SK-N-SH treated with all-trans-retinoic acid at 6 μM for 48 hours (cell line): Measurements from ENCODE around the gene AASS.
"Not testable (repeated sequence)": the region's sequence is repeated elsewhere in the genome, so short reads cannot be mapped to it uniquely, and the experiment has no call there.

Experiments used
- ATAC-seq: fragments of 200-7000 bp; cut with Tn5 transposase; 3 replicates; pipeline ENCODE4 v1.9.1; 2020; ENCODE audit warnings: mild to moderate bottlenecking, moderate library complexity
- ARNTL ChIP-seq: fragments of 450-650 bp; formaldehyde crosslinking; IDR thresholded peaks from 2 replicates; pipeline ENCODE4 v1.5.0; 2020; ENCODE audit warnings: low read depth, mild to moderate bottlenecking, moderate library complexity, borderline replicate concordance
- BACH2 ChIP-seq: fragments of 250-450 bp; sonication (Bioruptor Pico); IDR thresholded peaks from 2 replicates; pipeline ENCODE4 v1.9.0; 2021; ENCODE audit warnings: mild to moderate bottlenecking, borderline replicate concordance
- CSDC2 ChIP-seq: fragments of 250-450 bp; sonication (Bioruptor Pico); IDR thresholded peaks from 2 replicates; pipeline ENCODE4 v1.5.0; 2020; ENCODE audit warnings: mild to moderate bottlenecking, moderate library complexity
- ESRRG ChIP-seq: fragments of 250-450 bp; sonication (Bioruptor Pico); IDR thresholded peaks from 2 replicates; pipeline ENCODE4 v1.6.1; 2021; ENCODE audit warnings: mild to moderate bottlenecking
- ISL1 ChIP-seq: fragments of 250-450 bp; sonication (Bioruptor Pico); IDR thresholded peaks from 2 replicates; pipeline ENCODE4 v2.1.2; 2022; ENCODE audit warnings: mild to moderate bottlenecking, moderate library complexity
- OSR1 ChIP-seq: fragments of 250-450 bp; sonication (Bioruptor Pico); IDR thresholded peaks from 2 replicates; pipeline ENCODE4 v1.8.0; 2022; ENCODE audit warnings: moderate library complexity, mild to moderate bottlenecking, inconsistent platforms
- PPARA ChIP-seq: fragments of 250-450 bp; sonication (Bioruptor Pico); IDR thresholded peaks from 2 replicates; pipeline ENCODE4 v1.5.0; 2020; ENCODE audit warnings: mild to moderate bottlenecking, borderline replicate concordance
- RARB ChIP-seq: fragments of 250-450 bp; sonication (Bioruptor Pico); IDR thresholded peaks from 2 replicates; pipeline ENCODE4 v1.8.0; 2021; ENCODE audit warnings: mild to moderate bottlenecking, moderate library complexity
- SNAI2 ChIP-seq: fragments of 250-450 bp; sonication (Bioruptor Pico); IDR thresholded peaks from 2 replicates; pipeline ENCODE4 v1.5.0; 2020; ENCODE audit warnings: mild to moderate bottlenecking, moderate library complexity
- ZC3H10 ChIP-seq: fragments of 250-450 bp; sonication (Bioruptor Pico); IDR thresholded peaks from 2 replicates; pipeline ENCODE4 v1.5.1; 2021; ENCODE audit warnings: mild to moderate bottlenecking, moderate library complexity
- ZFP3 ChIP-seq: fragments of 250-450 bp; sonication (Bioruptor Pico); IDR thresholded peaks from 2 replicates; pipeline ENCODE4 v1.5.0; 2020; ENCODE audit warnings: mild to moderate bottlenecking, moderate library complexity
- ZFP30 ChIP-seq: fragments of 450-650 bp; formaldehyde crosslinking; IDR thresholded peaks from 2 replicates; pipeline ENCODE4 v1.5.0; 2022; ENCODE audit warnings: mild to moderate bottlenecking, moderate library complexity
- ZNF565 ChIP-seq: fragments of 450-650 bp; formaldehyde crosslinking; conservative IDR thresholded peaks from 2 replicates; pipeline ENCODE4 v1.5.0; 2020; ENCODE audit warnings: low read depth, mild to moderate bottlenecking, moderate library complexity
- ZNF70 ChIP-seq: fragments of 450-650 bp; formaldehyde crosslinking; IDR thresholded peaks from 2 replicates; pipeline ENCODE4 v1.5.0; 2020; ENCODE audit warnings: mild to moderate bottlenecking, moderate library complexity
- ZNF8 ChIP-seq: fragments of 450-650 bp; formaldehyde crosslinking; IDR thresholded peaks from 2 replicates; pipeline ENCODE4 v1.5.0; 2020; ENCODE audit warnings: mild to moderate bottlenecking, moderate library complexity
- TF ChIP-seq, protein P1 (sequence below): fragments of 250-450 bp; sonication (Bioruptor Pico); IDR thresholded peaks from 2 replicates; pipeline ENCODE4 v1.5.1; 2021; ENCODE audit warnings: mild to moderate bottlenecking, moderate library complexity
- TF ChIP-seq, protein P2 (sequence below): fragments of 250-450 bp; sonication (Bioruptor Pico); IDR thresholded peaks from 2 replicates; pipeline ENCODE4 v1.5.1; 2020; ENCODE audit warnings: low read depth, mild to moderate bottlenecking, moderate library complexity
- TF ChIP-seq, protein P3 (sequence below): fragments of 250-450 bp; sonication (Bioruptor Pico); IDR thresholded peaks from 2 replicates; pipeline ENCODE4 v1.8.0; 2021; ENCODE audit warnings: low read depth, mild to moderate bottlenecking, moderate library complexity, borderline replicate concordance
- TF ChIP-seq, protein P4 (sequence below): fragments of 250-450 bp; sonication (Bioruptor Pico); IDR thresholded peaks from 2 replicates; pipeline ENCODE4 v1.8.0; 2020; ENCODE audit warnings: mild to moderate bottlenecking, moderate library complexity, borderline replicate concordance

Gene AASS

DNA sequence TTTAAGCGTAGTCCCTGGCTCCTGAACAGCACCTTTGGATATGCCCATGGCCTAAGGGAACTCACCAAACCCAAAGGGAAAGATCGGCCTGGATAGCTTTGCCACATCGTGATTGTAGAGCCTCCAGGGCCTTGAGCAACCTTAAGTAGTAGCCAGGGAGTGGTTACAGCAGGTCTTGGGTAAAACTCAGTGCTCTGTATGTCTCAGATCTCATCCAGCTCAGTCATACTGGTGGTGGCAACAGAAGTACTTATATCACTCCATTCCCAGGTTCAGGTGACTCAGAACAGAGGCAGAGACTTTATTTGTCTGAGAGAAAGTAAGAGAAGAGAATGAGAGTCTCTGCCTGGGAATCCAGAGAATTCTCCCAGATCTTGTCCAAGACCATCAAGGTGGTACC lies 39.1 kb upstream of the AASS start:
- TF ChIP-seq, protein P1, sequence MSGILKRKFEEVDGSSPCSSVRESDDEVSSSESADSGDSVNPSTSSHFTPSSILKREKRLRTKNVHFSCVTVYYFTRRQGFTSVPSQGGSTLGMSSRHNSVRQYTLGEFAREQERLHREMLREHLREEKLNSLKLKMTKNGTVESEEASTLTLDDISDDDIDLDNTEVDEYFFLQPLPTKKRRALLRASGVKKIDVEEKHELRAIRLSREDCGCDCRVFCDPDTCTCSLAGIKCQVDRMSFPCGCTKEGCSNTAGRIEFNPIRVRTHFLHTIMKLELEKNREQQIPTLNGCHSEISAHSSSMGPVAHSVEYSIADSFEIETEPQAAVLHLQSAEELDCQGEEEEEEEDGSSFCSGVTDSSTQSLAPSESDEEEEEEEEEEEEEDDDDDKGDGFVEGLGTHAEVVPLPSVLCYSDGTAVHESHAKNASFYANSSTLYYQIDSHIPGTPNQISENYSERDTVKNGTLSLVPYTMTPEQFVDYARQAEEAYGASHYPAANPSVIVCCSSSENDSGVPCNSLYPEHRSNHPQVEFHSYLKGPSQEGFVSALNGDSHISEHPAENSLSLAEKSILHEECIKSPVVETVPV (CRISPR knock-in tag) = no peak
- TF ChIP-seq BACH2 (no peak), ZNF70 (CRISPR knock-in tag) (no peak)
- TF ChIP-seq, all 23 proteins: peak for 0
- ATAC-seq = no peak

DNA sequence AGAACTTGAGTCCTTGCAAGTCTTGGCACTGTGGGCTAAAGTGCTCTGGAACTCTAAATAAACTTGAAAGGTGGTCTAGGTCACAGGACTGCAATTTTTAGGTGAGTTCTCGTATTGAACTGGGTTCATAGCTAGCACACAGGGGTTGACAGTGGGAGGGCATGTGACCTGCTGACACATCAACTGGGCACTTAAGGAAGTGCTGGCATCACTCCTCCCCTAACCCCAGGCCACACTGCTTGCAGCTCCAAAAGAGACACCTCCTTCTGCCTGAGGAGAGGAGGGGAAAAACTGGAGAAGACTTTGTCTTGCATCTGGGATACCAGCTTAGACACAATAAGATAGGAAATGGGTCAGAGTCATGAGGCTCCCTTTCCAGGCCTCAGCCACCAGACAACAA lies 38.0 kb upstream of the AASS start:
- TF ChIP-seq CSDC2 (CRISPR knock-in tag) = no peak
- TF ChIP-seq ESRRG (CRISPR knock-in tag) = no peak
- TF ChIP-seq SNAI2 = no peak
- TF ChIP-seq, protein P2, sequence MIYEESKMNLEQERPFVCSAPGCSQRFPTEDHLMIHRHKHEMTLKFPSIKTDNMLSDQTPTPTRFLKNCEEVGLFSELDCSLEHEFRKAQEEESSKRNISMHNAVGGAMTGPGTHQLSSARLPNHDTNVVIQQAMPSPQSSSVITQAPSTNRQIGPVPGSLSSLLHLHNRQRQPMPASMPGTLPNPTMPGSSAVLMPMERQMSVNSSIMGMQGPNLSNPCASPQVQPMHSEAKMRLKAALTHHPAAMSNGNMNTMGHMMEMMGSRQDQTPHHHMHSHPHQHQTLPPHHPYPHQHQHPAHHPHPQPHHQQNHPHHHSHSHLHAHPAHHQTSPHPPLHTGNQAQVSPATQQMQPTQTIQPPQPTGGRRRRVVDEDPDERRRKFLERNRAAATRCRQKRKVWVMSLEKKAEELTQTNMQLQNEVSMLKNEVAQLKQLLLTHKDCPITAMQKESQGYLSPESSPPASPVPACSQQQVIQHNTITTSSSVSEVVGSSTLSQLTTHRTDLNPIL (CRISPR knock-in tag) = no peak
- TF ChIP-seq, protein P1 (CRISPR knock-in tag) = no peak
- TF ChIP-seq ZNF565 (CRISPR knock-in tag) = no peak
- TF ChIP-seq ZNF8 = no peak
- no peak for TF ChIP-seq ISL1
- TF ChIP-seq ARNTL (CRISPR knock-in tag) = no peak
- TF ChIP-seq ZC3H10 = no peak
- TF ChIP-seq ZFP30 = no peak
- TF ChIP-seq BACH2 = no peak
- no peak for TF ChIP-seq ZFP3 (CRISPR knock-in tag)
- ATAC-seq = no peak

DNA sequence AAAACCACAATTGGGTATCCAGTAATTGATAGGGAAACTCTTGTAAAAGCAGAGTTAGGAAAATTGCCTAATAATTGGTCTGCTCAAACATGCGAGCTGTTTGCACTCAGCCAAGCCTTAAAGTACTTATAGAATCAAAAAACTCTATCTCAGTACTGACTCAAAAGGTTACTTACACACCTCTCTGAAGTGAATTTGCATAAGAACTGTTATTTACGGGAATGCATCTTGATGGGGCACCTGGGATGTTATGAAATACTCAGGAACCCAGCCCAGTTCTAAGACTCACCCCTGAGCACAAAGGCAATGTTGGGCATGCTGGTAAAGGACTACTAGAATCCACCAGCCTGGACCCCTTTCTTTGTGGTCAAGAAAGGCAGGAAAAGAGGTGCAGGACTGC lies 28.1 kb upstream of the AASS start:
- ATAC-seq = not testable (repeated sequence)

DNA sequence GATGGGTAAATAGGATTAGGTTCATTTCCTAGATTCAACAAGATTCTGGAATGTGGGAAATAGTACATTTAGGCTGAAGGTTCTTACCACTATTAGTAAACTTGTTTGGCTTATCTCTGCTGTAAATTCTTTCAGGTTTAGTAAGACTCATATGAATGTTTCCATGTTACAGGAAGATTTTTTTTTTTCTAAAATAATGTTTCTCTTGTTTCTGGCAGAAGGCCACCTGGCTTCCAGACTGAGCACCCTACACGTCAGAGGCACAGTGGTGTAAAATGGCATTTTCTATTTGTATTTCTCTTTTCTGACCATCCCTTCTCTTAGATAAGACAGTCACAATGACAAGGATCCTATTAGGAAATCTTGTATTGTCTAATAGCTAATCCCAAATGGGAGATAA lies 22.7 kb upstream of the AASS start:
- no peak for ATAC-seq
- TF ChIP-seq ZC3H10 (no peak), OSR1 (CRISPR knock-in tag) (no peak), ARNTL (CRISPR knock-in tag) (no peak), ESRRG (CRISPR knock-in tag) (no peak), RARB (no peak), PPARA (CRISPR knock-in tag) (no peak), ZNF565 (CRISPR knock-in tag) (no peak), CSDC2 (CRISPR knock-in tag) (no peak)
- TF ChIP-seq, protein P2 (CRISPR knock-in tag) = no peak
- TF ChIP-seq, protein P1 (CRISPR knock-in tag) = no peak
- TF ChIP-seq, protein P3, sequence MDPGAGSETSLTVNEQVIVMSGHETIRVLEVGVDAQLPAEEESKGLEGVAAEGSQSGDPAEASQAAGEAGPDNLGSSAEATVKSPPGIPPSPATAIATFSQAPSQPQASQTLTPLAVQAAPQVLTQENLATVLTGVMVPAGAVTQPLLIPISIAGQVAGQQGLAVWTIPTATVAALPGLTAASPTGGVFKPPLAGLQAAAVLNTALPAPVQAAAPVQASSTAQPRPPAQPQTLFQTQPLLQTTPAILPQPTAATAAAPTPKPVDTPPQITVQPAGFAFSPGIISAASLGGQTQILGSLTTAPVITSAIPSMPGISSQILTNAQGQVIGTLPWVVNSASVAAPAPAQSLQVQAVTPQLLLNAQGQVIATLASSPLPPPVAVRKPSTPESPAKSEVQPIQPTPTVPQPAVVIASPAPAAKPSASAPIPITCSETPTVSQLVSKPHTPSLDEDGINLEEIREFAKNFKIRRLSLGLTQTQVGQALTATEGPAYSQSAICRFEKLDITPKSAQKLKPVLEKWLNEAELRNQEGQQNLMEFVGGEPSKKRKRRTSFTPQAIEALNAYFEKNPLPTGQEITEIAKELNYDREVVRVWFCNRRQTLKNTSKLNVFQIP (CRISPR knock-in tag) = no peak
- TF ChIP-seq, protein P4, sequence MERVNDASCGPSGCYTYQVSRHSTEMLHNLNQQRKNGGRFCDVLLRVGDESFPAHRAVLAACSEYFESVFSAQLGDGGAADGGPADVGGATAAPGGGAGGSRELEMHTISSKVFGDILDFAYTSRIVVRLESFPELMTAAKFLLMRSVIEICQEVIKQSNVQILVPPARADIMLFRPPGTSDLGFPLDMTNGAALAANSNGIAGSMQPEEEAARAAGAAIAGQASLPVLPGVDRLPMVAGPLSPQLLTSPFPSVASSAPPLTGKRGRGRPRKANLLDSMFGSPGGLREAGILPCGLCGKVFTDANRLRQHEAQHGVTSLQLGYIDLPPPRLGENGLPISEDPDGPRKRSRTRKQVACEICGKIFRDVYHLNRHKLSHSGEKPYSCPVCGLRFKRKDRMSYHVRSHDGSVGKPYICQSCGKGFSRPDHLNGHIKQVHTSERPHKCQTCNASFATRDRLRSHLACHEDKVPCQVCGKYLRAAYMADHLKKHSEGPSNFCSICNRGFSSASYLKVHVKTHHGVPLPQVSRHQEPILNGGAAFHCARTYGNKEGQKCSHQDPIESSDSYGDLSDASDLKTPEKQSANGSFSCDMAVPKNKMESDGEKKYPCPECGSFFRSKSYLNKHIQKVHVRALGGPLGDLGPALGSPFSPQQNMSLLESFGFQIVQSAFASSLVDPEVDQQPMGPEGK (CRISPR knock-in tag) = no peak
